Stimulated activated memory B cell treated with anti-CD40 and anti-IgM and Interleukin-4, amounts not matched to agents 10 μg/mL and 1 μg/mL and 100 μg/mL, for 72 hours (primary cell): ENCODE results near the gene HEY2.
A peak's percentile ranks its signal among the peaks of the same experiment; 100 is the strongest.
"Not testable (repeated sequence)": the region's sequence is repeated elsewhere in the genome, so short reads cannot be mapped to it uniquely, and the experiment has no call there.

Experiments
- ATAC-seq: fragments of 150-1000 bp; cut with Tn5 transposase; 2 replicates; pipeline ENCODE4 v1.10.0; 2021
- H3K27ac Mint-ChIP-seq: one replicate; pipeline ENCODE4 v1.8.0; 2022; ENCODE audit warnings: mild to moderate bottlenecking, mixed read lengths
- H3K27me3 Mint-ChIP-seq: one replicate; pipeline ENCODE4 v1.8.0; 2022; ENCODE audit warnings: mixed read lengths
- H3K36me3 Mint-ChIP-seq: one replicate; pipeline ENCODE4 v1.8.0; 2022; ENCODE audit warnings: mixed read lengths
- H3K4me1 Mint-ChIP-seq: one replicate; pipeline ENCODE4 v1.8.0; 2022; ENCODE audit warnings: mixed read lengths
- H3K4me3 Mint-ChIP-seq: one replicate; pipeline ENCODE4 v1.8.0; 2022; ENCODE audit warnings: mild to moderate bottlenecking, moderate library complexity, mixed read lengths
- H3K9me3 Mint-ChIP-seq: one replicate; pipeline ENCODE4 v1.8.0; 2022; ENCODE audit warnings: mixed read lengths

Gene HEY2

GRCh38 chr6:125776107-125776826, 26.8 kb downstream of the HEY2 start:
- not testable (repeated sequence) for H3K4me3 Mint-ChIP-seq, H3K36me3 Mint-ChIP-seq, H3K27ac Mint-ChIP-seq, H3K27me3 Mint-ChIP-seq, H3K9me3 Mint-ChIP-seq, H3K4me1 Mint-ChIP-seq, ATAC-seq

GRCh38 chr6:125779924-125780539, 30.6 kb downstream of the HEY2 start:
- Mint-ChIP-seq H3K4me3 (no peak overlapping the region), H3K27me3 (no peaks in the 10 kb centered on the region), H3K36me3 (no peaks in the 10 kb centered on the region), H3K4me1 (peaks cover 6% of the 10 kb centered on the region), H3K9me3 (no peaks in the 10 kb centered on the region), H3K27ac (no peak overlapping the region)
- ATAC-seq, result peak; percentile 94

GRCh38 chr6:125780540-125781313, 31.3 kb downstream of the HEY2 start:
- Mint-ChIP-seq H3K36me3 (no peaks in the 10 kb centered on the region), H3K4me1 (peaks cover 6% of the 10 kb centered on the region), H3K27ac (no peak overlapping the region), H3K27me3 (no peaks in the 10 kb centered on the region), H3K4me3 (no peak overlapping the region), H3K9me3 (no peaks in the 10 kb centered on the region)
- peak; percentile 92 for ATAC-seq

- H3K4me1 Mint-ChIP-seq, result peaks cover 6% of the 10 kb centered on the region
- ATAC-seq, result peak; percentile 58
- no peaks in the 10 kb centered on the region for H3K9me3 Mint-ChIP-seq
- H3K27ac Mint-ChIP-seq, result no peak overlapping the region
- no peak overlapping the region for H3K4me3 Mint-ChIP-seq
- no peaks in the 10 kb centered on the region for H3K36me3 Mint-ChIP-seq
- H3K27me3 Mint-ChIP-seq, result no peaks in the 10 kb centered on the region
These were observed 32.0 kb downstream of the HEY2 start for GRCh38 chr6:125781314-125781868.

- no peak for ATAC-seq
- peaks cover 15% of the 10 kb centered on the region for H3K4me1 Mint-ChIP-seq
- H3K4me3 Mint-ChIP-seq, result no peak overlapping the region
- no peaks in the 10 kb centered on the region for H3K9me3 Mint-ChIP-seq
- no peaks in the 10 kb centered on the region for H3K27me3 Mint-ChIP-seq
- H3K27ac Mint-ChIP-seq, result no peak overlapping the region
- no peaks in the 10 kb centered on the region for H3K36me3 Mint-ChIP-seq
These were observed 34.9 kb downstream of the HEY2 start for GRCh38 chr6:125784365-125784764.

GRCh38 chr6:125787791-125788190, 38.4 kb downstream of the HEY2 start:
- no peak overlapping the region for H3K27ac Mint-ChIP-seq
- no peaks in the 10 kb centered on the region for H3K9me3 Mint-ChIP-seq
- H3K27me3 Mint-ChIP-seq, result no peaks in the 10 kb centered on the region
- H3K4me1 Mint-ChIP-seq, result peaks cover 33% of the 10 kb centered on the region
- no peak for ATAC-seq
- no peak overlapping the region for H3K4me3 Mint-ChIP-seq
- no peaks in the 10 kb centered on the region for H3K36me3 Mint-ChIP-seq

- ATAC-seq, result no peak
- H3K36me3 Mint-ChIP-seq, result no peaks in the 10 kb centered on the region
- H3K4me1 Mint-ChIP-seq, result peaks cover 47% of the 10 kb centered on the region
- H3K4me3 Mint-ChIP-seq, result peak overlapping the region; percentile 82
- H3K9me3 Mint-ChIP-seq, result no peaks in the 10 kb centered on the region
- H3K27me3 Mint-ChIP-seq, result no peaks in the 10 kb centered on the region
- H3K27ac Mint-ChIP-seq, result peak overlapping the region; percentile 92
These were observed 39.7 kb downstream of the HEY2 start for GRCh38 chr6:125789167-125789566.

- Mint-ChIP-seq H3K4me3 (peak overlapping the region; percentile 82), H3K9me3 (no peaks in the 10 kb centered on the region), H3K27me3 (no peaks in the 10 kb centered on the region), H3K36me3 (no peaks in the 10 kb centered on the region), H3K4me1 (peaks cover 47% of the 10 kb centered on the region), H3K27ac (peak overlapping the region; percentile 92)
- peak; percentile 35 for ATAC-seq
These were observed 40.3 kb downstream of the HEY2 start for GRCh38 chr6:125789576-125790357.

GRCh38 chr6:125790358-125791150, 41.1 kb downstream of the HEY2 start, which contains the start of gene NCOA7:
TSS of gene NCOA7 (plus strand) at chr6:125790960. CDS start at chr6:125815355, 24,395 bp downstream.
- peaks cover 51% of the 10 kb centered on the region for H3K4me1 Mint-ChIP-seq
- peak; percentile 91 for ATAC-seq
- peak within 1 kb of the TSS; percentile 90 for H3K4me3 Mint-ChIP-seq
- H3K9me3 Mint-ChIP-seq, result no peaks in the 10 kb centered on the region
- H3K27me3 Mint-ChIP-seq, result no peaks in the 10 kb centered on the region
- H3K27ac Mint-ChIP-seq, result peak within 1 kb of the TSS; percentile 92
- H3K36me3 Mint-ChIP-seq, result no peaks in the 10 kb centered on the region

- Mint-ChIP-seq H3K4me3 (peak overlapping the region; percentile 90), H3K27ac (peak overlapping the region; percentile 92), H3K4me1 (peaks cover 54% of the 10 kb centered on the region), H3K27me3 (no peaks in the 10 kb centered on the region), H3K36me3 (no peaks in the 10 kb centered on the region), H3K9me3 (no peaks in the 10 kb centered on the region)
- ATAC-seq, result peak; percentile 56
These were observed 41.9 kb downstream of the HEY2 start for GRCh38 chr6:125791151-125791819.

- ATAC-seq, result no peak
- Mint-ChIP-seq H3K36me3 (no peaks in the 10 kb centered on the region), H3K9me3 (no peaks in the 10 kb centered on the region), H3K27me3 (no peaks in the 10 kb centered on the region), H3K4me1 (peaks cover 55% of the 10 kb centered on the region), H3K27ac (peak overlapping the region; percentile 92), H3K4me3 (peak overlapping the region; percentile 90)
These were observed 42.4 kb downstream of the HEY2 start for GRCh38 chr6:125791820-125792165.

GRCh38 chr6:125792172-125792571, 42.7 kb downstream of the HEY2 start:
- Mint-ChIP-seq H3K4me1 (peaks cover 59% of the 10 kb centered on the region), H3K27me3 (no peaks in the 10 kb centered on the region), H3K9me3 (no peaks in the 10 kb centered on the region), H3K4me3 (no peak overlapping the region), H3K36me3 (no peaks in the 10 kb centered on the region), H3K27ac (no peak overlapping the region)
- ATAC-seq, result no peak

GRCh38 chr6:125792680-125793079, 43.2 kb downstream of the HEY2 start:
- Mint-ChIP-seq H3K36me3 (no peaks in the 10 kb centered on the region), H3K27me3 (no peaks in the 10 kb centered on the region), H3K4me1 (peaks cover 64% of the 10 kb centered on the region), H3K4me3 (no peak overlapping the region), H3K27ac (no peak overlapping the region), H3K9me3 (no peaks in the 10 kb centered on the region)
- ATAC-seq, result no peak

GRCh38 chr6:125793280-125793679, 43.8 kb downstream of the HEY2 start:
- peaks cover 65% of the 10 kb centered on the region for H3K4me1 Mint-ChIP-seq

More at GRCh38 chr6:125793280-125793679, 43.8 kb downstream of the HEY2 start:
- Mint-ChIP-seq H3K9me3 (no peaks in the 10 kb centered on the region), H3K36me3 (no peaks in the 10 kb centered on the region), H3K27me3 (no peaks in the 10 kb centered on the region), H3K4me3 (peak overlapping the region; percentile 23), H3K27ac (peak overlapping the region; percentile 49)
- no peak for ATAC-seq
